ENCODE measurements around the gene DDX39A.

GRCh38 chr19:14435320-14436050 is 16.3 kb upstream of the DDX39A start:
- TF ChIP-seq CTCF (IDR thresholded peaks at IDR 0.05): no peak
- TF ChIP-seq POLR2AphosphoS5 (IDR thresholded peaks at IDR 0.05): no peak

Data from gastroesophageal sphincter (tissue), 3 donors.